Astrocyte (in vitro differentiated cells and primary cell): ENCODE measurements around the gene KCNJ5. TPM values are rescaled to one million over a fixed set of nuclear protein-coding genes. Genes with fewer than 3 reads are reported as not detected.

Source experiments
- DNase-seq: peaks from one replicate; pipeline ENCODE4 v3.0.0-alpha.2; 2010; ENCODE audit warnings: low read depth
- FAIRE-seq: peaks from 2 replicates; lab custom pipeline; 2011; peaks lifted over from hg19 to GRCh38; lab: Jason Lieb, UNC
- H2AFZ ChIP-seq: 2 replicates; pipeline ENCODE4 v1.6.0; 2012; ENCODE audit warnings: low read depth, low read length, inconsistent platforms
- H3K27ac ChIP-seq: 2 replicates; pipeline ENCODE4 v1.5.1; 2011; ENCODE audit warnings: low read depth, low read length, inconsistent platforms
- H3K27me3 ChIP-seq: 2 replicates; pipeline ENCODE4 v1.6.0; 2011; ENCODE audit warnings: low read length, inconsistent platforms; ENCODE audit not compliant: insufficient read depth
- H3K36me3 ChIP-seq: 2 replicates; pipeline ENCODE4 v1.5.1; 2011; ENCODE audit warnings: low read length, inconsistent platforms; ENCODE audit not compliant: insufficient read depth
- H3K4me1 ChIP-seq: 2 replicates; pipeline ENCODE4 v1.5.1; 2011; ENCODE audit warnings: low read length, inconsistent platforms; ENCODE audit not compliant: insufficient read depth
- H3K4me2 ChIP-seq: 2 replicates; pipeline ENCODE4 v1.6.0; 2012; ENCODE audit warnings: low read length, inconsistent platforms
- H3K4me3 ChIP-seq: 2 replicates; pipeline ENCODE4 v1.5.1; 2011; ENCODE audit warnings: low read depth, mild to moderate bottlenecking, low read length, inconsistent platforms; ENCODE audit not compliant: insufficient read depth
- H3K79me2 ChIP-seq: 2 replicates; pipeline ENCODE4 v1.6.0; 2012; ENCODE audit warnings: mild to moderate bottlenecking, low read length, inconsistent platforms; ENCODE audit not compliant: insufficient read depth
- H3K9ac ChIP-seq: 2 replicates; pipeline ENCODE4 v1.6.0; 2012; ENCODE audit warnings: mild to moderate bottlenecking, low read length, inconsistent platforms
- H3K9me3 ChIP-seq: 2 replicates; pipeline ENCODE4 v1.5.1; 2012; ENCODE audit warnings: low read depth, mild to moderate bottlenecking, low read length, inconsistent platforms; ENCODE audit not compliant: insufficient read depth
- H4K20me1 ChIP-seq: 2 replicates; pipeline ENCODE4 v1.6.0; 2012; ENCODE audit warnings: low read length, inconsistent platforms; ENCODE audit not compliant: insufficient read depth
- H3K27ac Mint-ChIP-seq: one replicate; pipeline ENCODE4 v1.8.0; 2021; ENCODE audit warnings: mild to moderate bottlenecking, mixed read lengths; ENCODE audit not compliant: unreplicated experiment
- H3K27me3 Mint-ChIP-seq: one replicate; pipeline ENCODE4 v1.8.0; 2021; ENCODE audit warnings: low read depth, mixed read lengths; ENCODE audit not compliant: unreplicated experiment
- H3K36me3 Mint-ChIP-seq: one replicate; pipeline ENCODE4 v1.8.0; 2021; ENCODE audit warnings: low read depth, mixed read lengths; ENCODE audit not compliant: unreplicated experiment
- H3K4me1 Mint-ChIP-seq: one replicate; pipeline ENCODE4 v1.8.0; 2021; ENCODE audit warnings: low read depth, mixed read lengths; ENCODE audit not compliant: unreplicated experiment
- H3K4me3 Mint-ChIP-seq: one replicate; pipeline ENCODE4 v1.8.0; 2021; ENCODE audit warnings: mild to moderate bottlenecking, moderate library complexity, mixed read lengths; ENCODE audit not compliant: unreplicated experiment
- H3K9me3 Mint-ChIP-seq: one replicate; pipeline ENCODE4 v1.8.0; 2021; ENCODE audit warnings: mild to moderate bottlenecking, mixed read lengths; ENCODE audit not compliant: unreplicated experiment
- CTCF ChIP-seq: IDR thresholded peaks from 2 replicates; pipeline ENCODE4 v1.5.1; 2011; ENCODE audit warnings: low read depth, mild to moderate bottlenecking, inconsistent platforms, low read length, moderate library complexity; ENCODE audit not compliant: insufficient read depth
- EZH2 ChIP-seq: IDR thresholded peaks from 2 replicates; pipeline ENCODE4 v1.6.1; 2012; ENCODE audit warnings: mild to moderate bottlenecking, low read length, inconsistent platforms; ENCODE audit not compliant: insufficient read depth
- total RNA-seq: library from RNA; stranded (reverse); gene quantifications from 2 replicates; pipeline ENCODE4 v1.2.1, GENCODE V29; 2021

The KCNJ5 gene
- total RNA-seq, 1 donor from 2014 or later: 1.4 TPM

GRCh38 chr11:128901653-128902514 lies 10.7 kb downstream of the KCNJ5 start:
- Histone ChIP-seq H3K4me1 (peaks cover 25% of the 10 kb centered on the region), H3K9ac (no peak overlapping the region), H3K27ac (no peak overlapping the region), H3K9me3 (no peaks in the 10 kb centered on the region), H2AFZ (peak overlapping the region; percentile 3), H3K79me2 (no peaks in the 10 kb centered on the region), H3K27me3 (no peaks in the 10 kb centered on the region), H3K4me2 (peak overlapping the region; percentile 82), H3K36me3 (no peaks in the 10 kb centered on the region), H4K20me1 (no peaks in the 10 kb centered on the region), H3K4me3 (no peak overlapping the region)
- Mint-ChIP-seq H3K27me3 (peaks cover 25% of the 10 kb centered on the region), H3K36me3 (peaks cover 3% of the 10 kb centered on the region), H3K4me1 (peaks cover 36% of the 10 kb centered on the region), H3K4me3 (peak overlapping the region; percentile 50), H3K27ac (peak overlapping the region; percentile 81), H3K9me3 (no peaks in the 10 kb centered on the region)
- DNase-seq (no peak), FAIRE-seq (no peak)
- no peak for TF ChIP-seq EZH2
- no peak for TF ChIP-seq CTCF

GRCh38 chr11:128902515-128903066 lies 11.4 kb downstream of the KCNJ5 start:
- no peaks in the 10 kb centered on the region for H3K9me3 ChIP-seq
- peak; percentile 75 for DNase-seq
- no peak overlapping the region for H3K4me3 ChIP-seq
- H3K4me3 Mint-ChIP-seq: peak overlapping the region; percentile 40
- peak overlapping the region; percentile 81 for H3K27ac Mint-ChIP-seq
- FAIRE-seq: no peak
- H3K4me2 ChIP-seq: peak overlapping the region; percentile 82
- peak overlapping the region; percentile 3 for H2AFZ ChIP-seq
- H3K27me3 Mint-ChIP-seq: peaks cover 21% of the 10 kb centered on the region
- no peaks in the 10 kb centered on the region for H3K27me3 ChIP-seq
- no peak for TF ChIP-seq CTCF
- no peak for TF ChIP-seq EZH2
- peaks cover 25% of the 10 kb centered on the region for H3K4me1 ChIP-seq
- H3K79me2 ChIP-seq: no peaks in the 10 kb centered on the region
- H4K20me1 ChIP-seq: no peaks in the 10 kb centered on the region
- no peak overlapping the region for H3K9ac ChIP-seq
- H3K27ac ChIP-seq: no peak overlapping the region
- H3K9me3 Mint-ChIP-seq: no peaks in the 10 kb centered on the region
- H3K36me3 ChIP-seq: no peaks in the 10 kb centered on the region
- peaks cover 36% of the 10 kb centered on the region for H3K4me1 Mint-ChIP-seq
- peaks cover 3% of the 10 kb centered on the region for H3K36me3 Mint-ChIP-seq
